ENCODE results near the gene RXFP3.
A peak's percentile ranks its signal among the peaks of the same experiment; 100 is the strongest.

RXFP3 gene

GRCh38 chr5:33936381-33937016 is at the start of gene RXFP3:
RXFP3 (plus strand) TSS chr5:33936386; CDS start chr5:33936741, 355 bp downstream.
- DNase-seq (ENCODE audit: low spot score), result peak; percentile 51
- TF ChIP-seq CTCF (IDR thresholded peaks at IDR 0.05; ENCODE audit: extremely low read depth, insufficient read depth, missing control alignments), result no peak
- in situ Hi-C loops (cut with MboI; ENCODE audit: low pct_unique_long_range_greater_than_20kb, low sequenced_read_pairs, unreplicated experiment), result no loop called here

GRCh38 chr5:33887268-33887667 is 48.9 kb upstream of the RXFP3 start:
- TF ChIP-seq CTCF (IDR thresholded peaks at IDR 0.05; ENCODE audit: extremely low read depth, insufficient read depth, missing control alignments), result no peak
- in situ Hi-C loops (cut with MboI; ENCODE audit: low pct_unique_long_range_greater_than_20kb, low sequenced_read_pairs, unreplicated experiment), result no loop called here
- no peak for DNase-seq (ENCODE audit: low spot score)

GRCh38 chr5:33888587-33888986 is 47.6 kb upstream of the RXFP3 start:
- TF ChIP-seq CTCF (IDR thresholded peaks at IDR 0.05; ENCODE audit: extremely low read depth, insufficient read depth, missing control alignments), result no peak
- DNase-seq (ENCODE audit: low spot score), result no peak
- in situ Hi-C loops (cut with MboI; ENCODE audit: low pct_unique_long_range_greater_than_20kb, low sequenced_read_pairs, unreplicated experiment), result no loop called here

GRCh38 chr5:33890131-33891032 is 45.8 kb upstream of the RXFP3 start:
- no peak for TF ChIP-seq CTCF (IDR thresholded peaks at IDR 0.05; ENCODE audit: extremely low read depth, insufficient read depth, missing control alignments)
- in situ Hi-C loops (cut with MboI; ENCODE audit: low pct_unique_long_range_greater_than_20kb, low sequenced_read_pairs, unreplicated experiment), result no loop called here
- peak; percentile 46 for DNase-seq (ENCODE audit: low spot score)

- TF ChIP-seq CTCF (IDR thresholded peaks at IDR 0.05; ENCODE audit: extremely low read depth, insufficient read depth, missing control alignments), result no peak
- no peak for DNase-seq (ENCODE audit: low spot score)
- in situ Hi-C loops (cut with MboI; ENCODE audit: low pct_unique_long_range_greater_than_20kb, low sequenced_read_pairs, unreplicated experiment), result no loop called here
Measured at GRCh38 chr5:33891446-33891787, 44.8 kb upstream of the RXFP3 start.

- TF ChIP-seq CTCF (IDR thresholded peaks at IDR 0.05; ENCODE audit: extremely low read depth, insufficient read depth, missing control alignments), result no peak
- peak; percentile 54 for DNase-seq (ENCODE audit: low spot score)
- in situ Hi-C loops (cut with MboI; ENCODE audit: low pct_unique_long_range_greater_than_20kb, low sequenced_read_pairs, unreplicated experiment), result no loop called here
Measured at GRCh38 chr5:33891788-33892619, 44.2 kb upstream of the RXFP3 start, which contains the start of gene ADAMTS12. ADAMTS12 (minus strand) TSS chr5:33891990; CDS start chr5:33891856, 134 bp downstream.
